IPS-NIHi7 (cell line): Measurements from ENCODE around the gene CAPN13.

Experiments
- DNase-seq: peaks from one replicate; pipeline ENCODE4 v3.0.0; 2012; ENCODE audit warnings: mixed read lengths; ENCODE audit errors: extremely low spot score

The CAPN13 gene

DNA sequence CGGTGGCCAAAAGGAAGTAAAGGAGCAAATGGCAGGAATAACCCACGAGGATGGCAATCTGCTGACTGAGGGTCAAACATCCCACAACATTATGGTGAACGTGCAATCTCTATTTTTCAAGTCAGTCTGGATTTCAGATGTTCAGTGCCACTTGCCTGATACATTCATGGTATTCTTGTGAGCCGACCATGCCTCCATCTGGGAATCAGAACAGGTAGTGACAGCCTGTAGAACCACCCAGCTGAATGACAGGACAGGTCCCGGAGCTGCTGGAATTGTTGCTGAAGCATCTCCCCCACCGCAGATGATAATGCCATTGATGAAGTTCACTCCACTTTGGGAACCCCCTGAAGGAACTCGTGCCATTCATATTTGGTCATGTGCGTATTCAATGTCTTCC, 123.2 kb downstream of the CAPN13 start:
- DNase-seq: no peak

DNA sequence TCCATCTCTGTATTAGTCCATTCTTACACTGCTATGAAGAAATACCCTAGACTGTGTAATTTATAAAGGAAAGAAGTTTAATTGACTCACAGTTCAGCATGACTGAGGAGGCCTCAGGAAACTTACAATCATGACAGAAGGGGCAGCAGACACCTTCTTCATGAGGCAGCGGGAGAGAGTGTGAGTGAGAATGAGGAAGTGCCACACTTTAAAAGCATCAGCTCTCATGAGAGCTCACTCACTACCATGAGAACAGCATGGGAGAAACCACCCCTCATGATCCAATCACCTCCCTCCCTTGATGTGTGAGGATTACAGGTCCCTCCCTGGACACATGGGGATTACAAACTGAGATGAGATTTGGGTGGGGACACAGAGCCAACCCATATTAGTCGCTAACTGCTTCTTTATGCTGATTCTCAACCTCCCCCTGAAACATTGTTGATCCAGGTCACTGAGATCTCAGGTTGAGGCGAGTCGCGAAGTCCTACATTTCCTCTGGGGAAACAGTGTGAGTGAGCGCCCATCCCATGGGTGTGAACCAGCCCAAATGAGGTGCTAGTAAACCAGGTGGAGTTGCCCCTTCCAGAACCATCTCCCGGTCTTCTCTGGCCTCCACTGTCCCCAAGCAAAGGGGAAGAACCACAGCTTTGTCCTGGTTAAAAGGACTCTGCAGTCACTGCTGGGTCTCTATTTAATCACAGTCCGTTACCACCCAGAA, 123.8 kb downstream of the CAPN13 start:
- no peak for DNase-seq

DNA sequence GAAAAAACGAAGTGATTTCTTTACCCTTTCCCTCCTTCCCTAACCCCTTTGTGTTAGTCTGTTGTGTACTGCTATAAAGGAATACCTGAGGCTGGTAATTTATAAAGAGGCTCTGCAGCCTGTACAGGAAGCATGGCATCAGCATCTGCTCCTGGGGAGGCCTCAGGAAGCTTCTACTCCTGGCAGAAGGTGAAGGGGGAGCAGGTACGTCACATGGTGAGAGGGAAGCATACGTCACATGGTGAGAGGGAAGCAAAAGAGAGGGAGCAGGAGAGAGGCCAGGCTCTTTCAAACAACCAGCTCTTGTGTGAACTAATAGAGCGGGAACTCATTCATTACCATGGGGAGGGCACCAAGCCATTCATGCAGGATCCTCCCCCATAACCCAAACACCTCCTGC, 126.2 kb downstream of the CAPN13 start:
- DNase-seq: no peak

DNA sequence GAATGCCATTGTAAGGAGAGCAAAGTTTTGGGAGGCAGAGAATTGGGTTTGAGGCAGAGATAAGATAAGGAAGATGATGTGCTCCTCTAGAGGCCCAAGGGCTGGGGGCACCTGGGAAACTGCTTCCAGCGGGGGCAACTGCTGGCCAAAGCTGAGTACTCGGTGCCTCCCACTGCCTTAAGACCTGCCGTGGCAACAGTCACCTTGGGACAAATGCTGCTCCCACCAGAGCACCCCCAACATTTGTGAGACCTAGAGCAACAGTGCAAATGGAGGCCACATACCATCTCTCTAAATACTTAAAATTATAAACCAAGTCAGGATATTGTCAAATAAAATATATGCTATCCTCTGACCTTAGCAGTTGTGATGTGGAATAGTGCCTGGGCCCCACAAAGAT, 127.1 kb downstream of the CAPN13 start:
- DNase-seq: no peak

DNA sequence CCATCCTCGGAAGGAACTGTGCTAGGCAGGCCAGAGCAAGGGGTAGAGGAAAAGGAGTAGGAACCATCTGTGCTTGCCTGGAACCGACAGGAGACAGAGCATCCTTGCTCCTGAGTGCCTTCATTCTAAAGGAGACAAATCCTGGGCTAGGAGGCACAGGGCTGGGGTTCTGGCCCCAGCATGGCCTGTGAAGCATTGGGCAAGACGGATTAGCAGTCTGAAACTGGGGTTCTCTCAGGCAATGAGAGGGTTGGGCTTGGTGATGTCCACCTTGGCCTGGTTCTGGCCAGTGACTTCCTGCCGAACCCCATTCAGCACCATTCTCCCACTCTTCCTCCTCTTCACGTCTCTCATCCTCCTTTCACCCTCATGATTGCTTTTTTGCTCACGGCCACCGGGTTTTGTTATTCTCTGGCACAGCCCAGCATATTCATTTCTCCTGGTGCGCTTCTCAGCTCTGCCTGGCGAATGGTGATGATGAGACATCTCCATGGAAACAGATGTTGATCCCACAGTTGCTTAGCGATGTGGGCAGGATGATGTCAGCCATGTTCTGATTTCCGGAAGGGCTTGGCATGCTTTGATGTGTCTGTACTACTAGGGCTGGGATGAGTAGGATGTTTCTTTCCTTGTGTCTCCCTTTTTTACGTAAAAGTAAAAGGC, 127.7 kb downstream of the CAPN13 start:
- DNase-seq: no peak

- DNase-seq: no peak
Measured at GRCh38 chr2:30678410-30679137, 128.7 kb downstream of the CAPN13 start.

GRCh38 chr2:30677861-30678385, 129.3 kb downstream of the CAPN13 start:
- no peak for DNase-seq

DNA sequence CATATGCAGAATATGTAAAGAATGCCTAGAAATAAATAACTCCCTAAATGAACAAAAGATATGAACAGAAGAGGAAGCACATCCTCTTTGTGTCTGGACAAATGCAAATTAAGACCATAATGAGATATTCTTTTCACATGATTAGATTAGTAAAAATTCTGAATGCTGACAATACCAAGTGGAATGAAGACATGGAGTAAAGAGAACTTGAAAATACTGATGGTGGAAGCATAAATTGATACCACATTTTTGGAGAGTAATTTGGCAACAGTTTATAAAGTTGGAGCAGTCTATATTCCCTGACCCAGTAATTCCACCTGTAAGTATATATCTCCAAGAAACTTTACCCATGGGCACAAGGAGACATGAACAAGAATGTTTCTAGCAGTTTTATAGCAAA, 130.0 kb downstream of the CAPN13 start:
- DNase-seq: no peak

- DNase-seq: no peak
Measured at GRCh38 chr2:30675758-30676157, 131.5 kb downstream of the CAPN13 start.

GRCh38 chr2:30673127-30673526, 134.1 kb downstream of the CAPN13 start:
- no peak for DNase-seq
